Mesenchymal stem cell (in vitro differentiated cells and primary cell): ENCODE results near the gene NAGK. TPM values are rescaled to one million over a fixed set of nuclear protein-coding genes. Genes with fewer than 3 reads are reported as not detected.
"Not testable (repeated sequence)": the region's sequence is repeated elsewhere in the genome, so short reads cannot be mapped to it uniquely, and the experiment has no call there.

Experiments used
- DNase-seq: peaks from one replicate; pipeline ENCODE4 v3.0.0-alpha.2; 2013
- H2AFZ ChIP-seq: one replicate; pipeline ENCODE4 v1.6.1; 2013; ENCODE audit warnings: low read depth, mild to moderate bottlenecking, control low read depth, inconsistent platforms, low read length, moderate library complexity
- H2AK5ac ChIP-seq: 2 replicates; pipeline ENCODE4 v1.6.1; 2013; ENCODE audit warnings: low read length, moderate library complexity, mild to moderate bottlenecking, inconsistent platforms; ENCODE audit not compliant: severe bottlenecking
- H2BK120ac ChIP-seq: one replicate; pipeline ENCODE4 v1.6.1; 2013; ENCODE audit warnings: low read depth, mild to moderate bottlenecking, inconsistent platforms, low read length, moderate library complexity
- H2BK12ac ChIP-seq, 2 experiments: one replicate each; pipeline ENCODE4 v1.6.1; 2013; ENCODE audit warnings: inconsistent platforms in 2 of 2, low read length in 2 of 2, mild to moderate bottlenecking in 2 of 2, moderate library complexity in 2 of 2, control low read depth in 1 of 2
- H2BK15ac ChIP-seq: one replicate; pipeline ENCODE4 v1.6.1; 2013; ENCODE audit warnings: mild to moderate bottlenecking, low read depth, inconsistent platforms; ENCODE audit not compliant: poor library complexity, severe bottlenecking
- H2BK5ac ChIP-seq: 2 replicates; pipeline ENCODE4 v1.6.1; 2013; ENCODE audit warnings: low read depth, mild to moderate bottlenecking, low read length, control low read depth, inconsistent platforms; ENCODE audit not compliant: poor library complexity, severe bottlenecking
- H3K14ac ChIP-seq, 2 experiments: one replicate each; pipeline ENCODE4 v1.6.1; 2013; ENCODE audit warnings: inconsistent platforms in 2 of 2, low read length in 2 of 2, control low read depth in 1 of 2, mild to moderate bottlenecking in 1 of 2, moderate library complexity in 1 of 2
- H3K18ac ChIP-seq, 2 experiments: one replicate each; pipeline ENCODE4 v1.6.1; 2013; ENCODE audit warnings: inconsistent platforms in 2 of 2, low read length in 2 of 2, control low read depth in 1 of 2, low read depth in 1 of 2, mild to moderate bottlenecking in 1 of 2
- H3K23ac ChIP-seq, 2 experiments: one replicate each; pipeline ENCODE4 v1.6.1; 2013; ENCODE audit warnings: inconsistent platforms in 2 of 2, low read length in 2 of 2, mild to moderate bottlenecking in 2 of 2, moderate library complexity in 2 of 2, control low read depth in 1 of 2
- H3K27ac ChIP-seq: 2 replicates; pipeline ENCODE4 v1.5.1; 2013; ENCODE audit warnings: mild to moderate bottlenecking, moderate library complexity, low read length, control low read depth, inconsistent platforms; ENCODE audit not compliant: poor library complexity, severe bottlenecking
- H3K27me3 ChIP-seq, 2 experiments: 2 replicates each; pipeline versions ENCODE4 v1.6.1 to v1.7.0; 2013; ENCODE audit warnings: low read length in 2 of 2, mild to moderate bottlenecking in 2 of 2, moderate library complexity in 2 of 2, control low read depth in 1 of 2, inconsistent platforms in 1 of 2; ENCODE audit not compliant: control insufficient read depth in 1 of 2, insufficient read depth in 1 of 2
- H3K36me3 ChIP-seq, 2 experiments: 2 replicates each; pipeline versions ENCODE4 v1.6.1 to v1.7.0; 2013; ENCODE audit warnings: low read length in 2 of 2, control low read depth in 1 of 2, inconsistent platforms in 1 of 2, low read depth in 1 of 2, mild to moderate bottlenecking in 1 of 2; ENCODE audit not compliant: insufficient read depth in 2 of 2, control insufficient read depth in 1 of 2
- H3K4ac ChIP-seq, 2 experiments: one replicate each; pipeline ENCODE4 v1.6.1; 2013; ENCODE audit warnings: inconsistent platforms in 2 of 2, low read length in 2 of 2, mild to moderate bottlenecking in 2 of 2, moderate library complexity in 2 of 2, control low read depth in 1 of 2, low read depth in 1 of 2
- H3K4me1 ChIP-seq: 2 replicates; pipeline ENCODE4 v1.6.1; 2013; ENCODE audit warnings: low read depth, low read length, control low read depth; ENCODE audit not compliant: control insufficient read depth, insufficient read depth
- H3K4me2 ChIP-seq: 2 replicates; pipeline ENCODE4 v1.6.1; 2013; ENCODE audit warnings: low read length, mild to moderate bottlenecking, inconsistent platforms; ENCODE audit not compliant: poor library complexity, severe bottlenecking
- H3K4me3 ChIP-seq, 2 experiments: 2 replicates each; pipeline versions ENCODE4 v1.5.1 to v1.7.0; 2013; ENCODE audit warnings: low read length in 2 of 2, mild to moderate bottlenecking in 2 of 2, control low read depth in 1 of 2, low read depth in 1 of 2; ENCODE audit not compliant: insufficient read depth in 1 of 2
- H3K79me1 ChIP-seq: replicated peaks from 2 replicates; pipeline ENCODE4 v1.6.1; 2013; ENCODE audit warnings: mild to moderate bottlenecking, control low read depth, low read length, inconsistent platforms; ENCODE audit not compliant: poor library complexity, severe bottlenecking
- H3K9ac ChIP-seq: 2 replicates; pipeline ENCODE4 v1.7.0; 2013; ENCODE audit warnings: mild to moderate bottlenecking, low read length, moderate library complexity
- H3K9me3 ChIP-seq: 2 replicates; pipeline ENCODE4 v1.7.0; 2013; ENCODE audit warnings: mild to moderate bottlenecking, low read length; ENCODE audit not compliant: control insufficient read depth
- H4K8ac ChIP-seq: one replicate; pipeline ENCODE4 v1.6.1; 2013; ENCODE audit warnings: inconsistent platforms, mild to moderate bottlenecking, low read length, moderate library complexity
- H4K91ac ChIP-seq: one replicate; pipeline ENCODE4 v1.6.1; 2013; ENCODE audit warnings: mild to moderate bottlenecking, low read length, inconsistent platforms
- WGBS: methylation state at CpG from one replicate; pipeline ENCODE4 v1.1.7; 2013; ENCODE audit warnings: mixed read lengths; 5-methylcytosine and 5-hydroxymethylcytosine counted together
- polyA plus RNA-seq, 2 experiments: library from polyadenylated mRNA; stranded (reverse); fragments of 200-250 nt; gene quantifications; one replicate each; pipeline ENCODE4 v1.2.3, GENCODE V29; 2013

NAGK gene
- 154 TPM for polyA plus RNA-seq (2013, experiment 1 of 2)
- polyA plus RNA-seq (2013, experiment 2 of 2) = 167 TPM

- Histone ChIP-seq H3K18ac (peak within 1 kb of the TSS; percentile 94 to 99), H3K9me3 (no peaks in the 10 kb centered on the region), H3K4me1 (peaks cover 18% of the 10 kb centered on the region), H3K4me2 (peak within 1 kb of the TSS; percentile 83), H3K4ac (peak within 1 kb of the TSS; percentile 92 to 97), H3K79me1 (peaks cover 23% of the 10 kb centered on the region), H2AK5ac (peak within 1 kb of the TSS; percentile 21), H2BK15ac (peak within 1 kb of the TSS; percentile 71), H2BK120ac (peak within 1 kb of the TSS; percentile 36), H2BK5ac (peak within 1 kb of the TSS; percentile 74), H4K91ac (peak within 1 kb of the TSS; percentile 95), H3K27me3 (peaks cover 6 to 7% of the 10 kb centered on the region in 2 experiments), H3K4me3 (peak within 1 kb of the TSS; percentile 89 to 95), H3K23ac (peak within 1 kb of the TSS in 1 of 2 experiments; percentile 98), H3K36me3 (peaks cover 23 to 28% of the 10 kb centered on the region in 2 experiments), H2AFZ (peak within 1 kb of the TSS; percentile 80), H3K14ac (peak within 1 kb of the TSS in 1 of 2 experiments; percentile 98), H2BK12ac (peak within 1 kb of the TSS in 1 of 2 experiments; percentile 63), H4K8ac (peak within 1 kb of the TSS; percentile 98), H3K9ac (peak within 1 kb of the TSS; percentile 95), H3K27ac (peak within 1 kb of the TSS; percentile 94)
- DNase-seq = peak; percentile 95
- under 1% methylated on average over 62 of the region's 66 CpGs for WGBS
Observed at GRCh38 chr2:71068218-71069035, at the start of gene NAGK. NAGK (plus strand) TSS chr2:71068648; CDS start chr2:71068684, 36 bp downstream.

- H2BK15ac ChIP-seq, H4K8ac ChIP-seq, H2BK5ac ChIP-seq, H2BK120ac ChIP-seq, H3K36me3 ChIP-seq, H2BK12ac ChIP-seq, H3K14ac ChIP-seq, H3K9ac ChIP-seq, DNase-seq, H3K23ac ChIP-seq, H3K79me1 ChIP-seq, H2AK5ac ChIP-seq, H2AFZ ChIP-seq, H3K4ac ChIP-seq, H3K4me3 ChIP-seq, H4K91ac ChIP-seq, H3K27me3 ChIP-seq, H3K18ac ChIP-seq, H3K4me1 ChIP-seq, H3K9me3 ChIP-seq, H3K4me2 ChIP-seq, H3K27ac ChIP-seq: not testable (repeated sequence)
- 100% methylated on average over 2 of the region's 6 CpGs for WGBS
Observed at GRCh38 chr2:71019989-71020388, 48.5 kb upstream of the NAGK start.

GRCh38 chr2:71021394-71021793 is 47.1 kb upstream of the NAGK start:
- H4K91ac ChIP-seq, H3K36me3 ChIP-seq, H2BK15ac ChIP-seq, H2BK120ac ChIP-seq, H3K18ac ChIP-seq, H3K23ac ChIP-seq, H3K9ac ChIP-seq, H3K9me3 ChIP-seq, H3K79me1 ChIP-seq, H2BK12ac ChIP-seq, H3K4ac ChIP-seq, H2BK5ac ChIP-seq, H2AFZ ChIP-seq, H3K4me2 ChIP-seq, H4K8ac ChIP-seq, H3K14ac ChIP-seq, H3K27me3 ChIP-seq, H3K27ac ChIP-seq, H3K4me3 ChIP-seq, DNase-seq, H3K4me1 ChIP-seq, H2AK5ac ChIP-seq: not testable (repeated sequence)
- 84% methylated on average over 14 of the region's 14 CpGs for WGBS

- not testable (repeated sequence) for H3K23ac ChIP-seq, H2BK120ac ChIP-seq, H3K18ac ChIP-seq, H3K4ac ChIP-seq, H2AFZ ChIP-seq, H2BK15ac ChIP-seq, H3K4me2 ChIP-seq, H4K91ac ChIP-seq, H2BK5ac ChIP-seq, H3K9ac ChIP-seq, H3K79me1 ChIP-seq, H4K8ac ChIP-seq, H3K27me3 ChIP-seq, H3K27ac ChIP-seq, H2AK5ac ChIP-seq, DNase-seq, H2BK12ac ChIP-seq, H3K4me1 ChIP-seq, H3K36me3 ChIP-seq, H3K9me3 ChIP-seq, H3K14ac ChIP-seq, H3K4me3 ChIP-seq
- WGBS = 74% methylated on average over 12 of the region's 15 CpGs
Observed at GRCh38 chr2:71023553-71024243, 44.8 kb upstream of the NAGK start.
